ENCODE results near the gene CXCR6.
A peak's percentile ranks its signal among the peaks of the same experiment; 100 is the strongest.

Gene CXCR6

GRCh38 chr3:45922039-45922326, 21.3 kb upstream of the CXCR6 start:
- no peak for DNase-seq (ENCODE audit: low spot score)

DNA sequence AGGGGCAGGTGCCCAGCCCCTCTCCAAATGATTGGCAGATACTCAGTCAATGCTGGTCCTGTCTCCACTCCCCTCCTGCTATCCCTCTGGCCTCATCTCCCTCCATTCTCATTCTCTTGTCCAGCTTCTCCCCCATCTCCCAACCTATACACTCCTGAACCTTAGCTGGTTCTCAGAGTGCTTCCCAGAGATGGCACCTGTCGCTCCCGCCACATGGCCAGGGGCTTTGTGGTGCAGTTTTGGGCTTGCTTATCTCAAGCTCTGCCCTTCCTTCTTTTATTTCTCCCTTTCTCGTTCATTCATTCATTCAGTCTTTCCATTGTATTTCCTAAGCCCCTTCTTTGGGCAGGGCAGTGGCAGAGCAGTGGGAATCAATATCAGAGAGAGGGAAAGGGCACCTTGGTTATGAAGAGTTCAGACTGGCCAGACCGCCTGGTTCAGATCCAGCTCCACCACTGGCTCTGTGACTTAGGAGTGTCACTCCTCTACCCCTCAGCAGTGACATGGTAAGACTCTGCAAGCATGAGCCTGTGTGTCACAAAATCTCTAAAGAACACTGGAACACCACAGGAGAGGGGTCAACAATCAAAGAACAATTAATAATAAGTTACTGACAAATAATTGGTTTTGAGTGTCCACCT, 20.2 kb upstream of the CXCR6 start:
- no peak for DNase-seq (ENCODE audit: low spot score)

- DNase-seq (ENCODE audit: low spot score), result no peak
These were observed 19.5 kb upstream of the CXCR6 start for GRCh38 chr3:45923755-45924154.

DNA sequence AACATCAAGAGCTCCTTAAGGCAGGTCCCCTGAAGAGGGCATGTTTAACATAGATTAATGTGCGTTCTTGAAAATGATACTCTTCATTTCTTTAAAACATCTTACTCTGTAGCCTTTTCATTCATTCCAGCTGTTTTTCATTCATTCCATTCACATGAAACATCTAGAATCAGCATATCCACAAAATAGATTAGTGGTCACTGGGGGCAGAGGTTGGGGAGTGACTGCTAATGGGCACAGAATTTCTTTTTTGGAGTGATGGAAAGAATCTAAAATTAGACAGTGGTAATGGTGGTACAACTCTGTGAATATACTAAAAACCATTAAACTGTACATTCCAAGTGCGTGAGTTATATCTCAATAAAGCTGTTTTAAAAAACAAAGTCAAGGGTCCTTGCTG, 15.4 kb upstream of the CXCR6 start:
- DNase-seq (ENCODE audit: low spot score), result no peak

DNA sequence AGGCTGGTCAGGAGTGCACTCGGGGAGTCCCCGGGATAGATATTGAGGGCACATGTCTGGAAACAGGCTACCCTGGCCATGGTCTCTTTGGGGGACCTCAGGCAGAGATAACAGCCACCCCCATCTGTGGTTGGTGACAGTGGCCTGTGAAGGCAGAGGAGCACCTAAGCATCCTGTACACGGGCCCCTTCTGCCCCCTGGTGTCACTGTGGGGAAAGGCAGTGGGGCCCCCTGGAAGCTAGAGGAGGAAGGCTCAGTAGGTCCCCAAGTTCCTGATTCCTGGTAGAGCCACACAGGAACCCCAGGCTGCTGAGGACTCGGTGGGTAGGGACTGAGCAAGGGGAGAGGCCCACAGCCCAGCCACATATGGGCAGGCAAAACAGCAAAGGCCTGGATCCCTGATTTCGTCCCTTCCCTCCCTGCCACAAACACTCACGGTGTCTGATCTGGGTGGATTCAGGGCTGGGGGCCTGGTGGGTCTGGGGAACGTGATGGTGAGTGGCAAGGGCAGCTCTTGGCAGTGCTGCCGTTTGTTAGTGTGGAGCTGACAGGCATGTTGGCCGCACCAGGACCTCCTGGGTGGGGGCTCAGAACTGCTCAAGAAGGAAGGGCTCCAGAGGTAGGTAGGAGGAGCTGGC, 14.1 kb upstream of the CXCR6 start:
- peak; percentile 75 for DNase-seq (ENCODE audit: low spot score)

- DNase-seq (ENCODE audit: low spot score), result no peak
These were observed 11.8 kb upstream of the CXCR6 start for GRCh38 chr3:45931496-45931895.

GRCh38 chr3:45932112-45932511, 11.2 kb upstream of the CXCR6 start:
- DNase-seq (ENCODE audit: low spot score), result no peak

DNA sequence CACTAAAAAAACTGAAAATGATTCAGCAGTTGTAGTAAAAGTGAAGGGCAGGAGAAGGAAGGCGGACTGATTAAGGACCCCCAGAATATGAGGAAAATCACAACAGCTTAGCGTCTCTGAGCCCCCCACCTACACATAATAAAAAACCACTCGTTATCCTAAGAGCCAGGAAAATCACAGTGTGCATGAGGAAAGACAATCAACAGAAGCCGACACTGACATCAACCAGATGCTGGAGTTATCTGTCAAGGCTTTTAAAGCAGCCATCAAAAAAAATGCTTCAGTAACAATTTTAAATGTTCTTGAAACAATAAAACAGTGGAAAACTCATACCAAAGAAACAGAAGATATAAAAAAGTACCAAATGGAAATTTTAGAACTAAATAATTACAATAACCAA, 9.7 kb upstream of the CXCR6 start:
- DNase-seq (ENCODE audit: low spot score), result no peak

DNA sequence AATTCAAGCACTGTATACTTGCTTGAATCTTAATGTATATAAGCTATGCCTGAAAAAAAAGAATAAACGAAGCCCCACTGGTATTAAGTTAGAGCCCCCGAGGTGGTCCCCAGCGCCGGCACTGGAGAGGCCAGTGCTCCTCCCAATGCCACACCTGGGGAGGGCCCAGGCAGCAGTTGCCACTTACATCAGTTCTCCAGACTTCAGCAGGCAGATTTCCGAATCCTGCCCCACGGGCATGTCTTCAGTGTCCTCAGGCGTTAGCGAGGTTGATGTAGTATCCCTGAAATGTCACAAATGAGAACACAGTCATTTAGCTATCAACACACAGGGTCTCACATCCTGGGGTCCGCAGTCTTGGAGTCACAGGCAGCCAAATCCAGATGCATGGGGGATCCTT, 7.0 kb upstream of the CXCR6 start:
- DNase-seq (ENCODE audit: low spot score), result no peak

DNA sequence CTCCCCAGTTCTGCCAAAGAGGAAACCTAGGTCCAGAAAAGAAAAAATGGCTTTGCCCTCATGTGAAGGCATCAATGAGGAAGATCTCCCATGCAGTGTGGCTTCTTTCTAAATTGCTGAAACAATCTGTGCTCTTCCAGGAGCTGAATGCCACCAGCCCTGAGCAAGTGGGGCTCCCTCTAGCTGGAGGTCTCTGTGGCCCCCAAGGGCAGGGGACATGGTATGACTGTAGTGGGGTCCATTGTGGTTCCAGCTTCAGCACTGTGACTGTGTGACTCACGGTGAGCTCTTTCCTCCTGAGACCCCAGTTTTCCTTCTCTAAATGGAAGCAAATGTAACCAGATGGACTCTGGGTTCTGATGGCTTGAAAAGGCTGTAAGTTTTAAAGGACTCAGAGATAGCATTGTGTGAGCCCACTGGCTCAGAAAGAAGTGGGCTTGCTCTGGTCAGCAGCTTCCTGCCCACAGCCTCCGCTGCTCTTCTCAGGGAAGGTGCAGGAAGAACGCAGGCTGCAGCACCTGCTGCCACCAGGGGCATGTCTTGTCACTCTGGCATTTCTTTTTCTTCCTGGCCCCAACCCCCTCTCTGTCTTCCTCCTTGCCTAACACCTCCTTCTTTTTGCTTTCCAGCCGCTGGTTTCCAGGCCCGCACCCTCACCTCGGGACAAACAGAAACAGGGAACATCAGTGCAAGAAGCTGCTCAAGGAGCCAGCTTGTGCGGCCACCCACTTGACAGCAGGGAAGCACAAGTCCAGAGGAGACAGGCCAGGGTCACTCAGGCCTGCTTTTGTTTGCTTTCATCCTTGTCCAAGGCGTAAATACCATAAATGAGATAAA, 5.8 kb upstream of the CXCR6 start:
- no peak for DNase-seq (ENCODE audit: low spot score)

GRCh38 chr3:45938043-45938435, 5.2 kb upstream of the CXCR6 start:
- no peak for DNase-seq (ENCODE audit: low spot score)

DNA sequence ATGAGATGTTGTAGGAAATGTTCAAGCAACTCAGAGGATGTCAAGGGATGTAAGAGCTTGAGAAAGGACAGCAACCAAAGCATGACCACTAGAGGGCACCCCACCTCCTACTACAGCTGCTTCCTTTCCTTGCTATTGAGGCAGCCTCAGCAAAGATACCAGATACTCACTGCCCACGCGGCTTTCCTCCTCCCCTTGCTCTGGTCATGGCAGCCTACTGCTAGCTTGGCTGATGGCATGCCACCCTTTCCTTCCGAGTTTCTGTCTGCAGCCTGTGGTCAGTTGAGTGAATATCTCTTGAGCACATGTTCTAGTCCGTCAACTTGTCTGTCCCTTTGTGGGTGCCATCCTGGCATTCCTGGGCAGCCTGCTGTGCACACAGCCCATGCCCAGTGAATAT, 4.4 kb upstream of the CXCR6 start:
- DNase-seq (ENCODE audit: low spot score), result peak; percentile 63

DNA sequence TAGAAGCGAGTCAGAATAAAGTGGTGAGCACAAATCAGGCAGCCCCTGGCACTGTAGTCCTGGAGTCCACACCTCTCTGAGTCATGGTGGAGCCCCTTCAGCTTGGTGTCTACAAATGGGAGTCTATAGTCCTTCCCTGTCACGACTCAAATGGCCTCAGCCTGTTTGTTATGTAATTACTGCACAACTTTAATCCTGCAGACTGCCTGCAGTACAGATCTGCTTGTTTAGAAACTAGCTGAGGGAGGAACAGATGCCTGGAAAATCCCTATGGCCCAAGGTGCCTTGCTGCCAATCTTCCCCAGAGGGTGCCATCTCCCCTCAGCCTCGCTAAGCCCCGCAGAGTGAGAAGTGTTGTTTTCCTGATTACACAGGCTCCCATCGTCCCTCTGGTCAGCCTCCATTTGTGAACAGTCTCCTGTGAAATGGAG, 3.9 kb upstream of the CXCR6 start:
- DNase-seq (ENCODE audit: low spot score), result no peak

DNA sequence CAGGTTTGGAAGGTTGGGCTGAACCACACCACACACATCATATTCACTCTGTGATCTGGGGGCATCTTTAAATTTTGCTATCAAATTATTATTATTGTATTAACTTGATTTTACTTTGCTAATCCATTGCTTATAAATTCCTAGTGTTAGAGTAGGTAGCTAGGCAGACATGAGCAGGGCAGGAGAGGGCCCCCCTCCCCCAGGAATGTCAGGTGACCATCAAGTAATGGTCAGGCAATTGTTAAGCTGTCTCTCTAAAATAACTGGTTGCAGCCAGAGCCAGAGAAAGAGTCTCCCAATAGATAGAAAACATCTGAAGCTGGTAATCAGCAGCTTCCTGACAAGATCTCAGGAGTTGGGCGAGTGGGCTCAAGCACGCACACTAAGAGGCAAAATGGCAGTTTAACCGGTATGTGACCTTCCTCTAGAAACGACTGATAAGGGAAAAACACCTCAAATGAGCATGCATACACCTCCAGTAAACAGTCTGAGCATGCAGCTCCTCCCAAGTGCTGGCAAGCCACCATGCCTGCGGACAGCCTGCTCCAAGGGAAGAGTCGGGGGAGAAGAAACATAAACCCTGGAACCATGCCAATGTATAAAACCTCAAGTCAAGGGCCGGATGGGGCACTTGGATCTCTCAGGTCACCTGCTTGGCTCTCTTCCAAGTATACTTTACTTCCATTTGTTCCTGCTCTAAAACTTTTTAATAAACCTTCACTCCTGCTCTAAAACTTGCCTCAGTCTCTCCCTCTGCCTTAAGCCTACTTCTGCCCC, 3.1 kb upstream of the CXCR6 start:
- no peak for DNase-seq (ENCODE audit: low spot score)

DNA sequence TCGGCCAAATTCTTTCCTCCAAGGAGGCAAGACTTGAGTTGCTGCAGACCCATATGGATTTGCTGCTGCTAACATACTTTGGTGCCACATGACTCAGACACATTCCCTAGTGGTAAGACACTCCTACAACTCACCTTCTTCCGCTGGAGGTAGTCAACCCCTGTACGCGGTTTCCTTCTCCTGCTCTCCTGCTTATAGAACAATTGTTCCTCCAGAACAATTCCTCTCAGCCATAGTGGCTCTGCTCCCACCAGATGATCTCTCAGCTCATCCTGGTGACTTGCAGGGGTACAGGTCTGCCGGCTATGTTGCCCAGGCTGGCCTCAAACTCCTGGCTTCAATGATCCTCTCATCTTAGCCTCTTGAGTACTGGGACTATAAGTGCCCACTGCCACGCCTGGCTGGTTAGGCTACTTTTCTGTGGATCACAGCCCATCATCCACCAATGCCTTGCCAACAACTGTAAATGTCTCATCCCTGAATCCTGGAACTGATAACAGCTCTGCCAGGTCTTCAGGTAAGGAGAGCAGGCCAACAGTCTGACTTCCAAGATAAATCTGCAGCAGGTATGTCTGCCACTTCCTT, 2.4 kb upstream of the CXCR6 start:
- no peak for DNase-seq (ENCODE audit: low spot score)

DNA sequence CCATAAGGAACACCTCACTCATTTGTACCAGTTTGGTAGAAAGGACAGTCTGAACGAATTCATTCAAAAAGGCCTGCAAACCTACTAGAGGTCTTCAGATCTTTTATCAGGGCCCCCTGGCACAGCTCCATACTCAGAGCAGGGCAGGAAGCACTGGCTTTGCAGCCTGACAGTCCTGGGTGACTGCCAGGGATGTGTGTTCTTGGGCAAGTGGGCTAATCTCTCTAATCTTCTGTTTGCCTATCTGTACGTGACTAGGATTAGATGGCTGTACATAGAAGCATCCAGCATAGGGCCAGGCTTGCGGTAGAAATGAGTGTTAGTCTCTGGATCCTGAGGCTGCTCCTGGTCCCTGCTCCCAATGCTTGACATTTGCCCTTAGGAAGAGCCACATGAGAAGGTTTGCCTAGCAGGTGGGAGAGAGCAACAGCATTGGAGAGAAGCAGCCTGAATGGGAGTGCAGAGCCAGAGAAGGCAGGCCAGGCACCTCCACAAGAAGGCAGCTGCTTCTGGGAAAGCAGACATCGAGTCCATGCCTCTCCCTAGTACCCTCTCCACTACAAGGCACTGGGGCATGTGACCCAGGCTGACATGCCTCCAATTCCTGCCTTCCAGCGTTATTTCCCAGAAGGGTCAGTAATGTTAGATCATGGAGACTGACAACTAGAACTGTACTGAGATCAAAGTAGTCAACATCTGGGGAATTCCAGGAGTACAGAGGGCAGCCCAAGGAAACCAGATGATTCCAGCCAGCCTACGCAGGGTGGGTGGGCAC, 1.0 kb upstream of the CXCR6 start:
- no peak for DNase-seq (ENCODE audit: low spot score)

DNA sequence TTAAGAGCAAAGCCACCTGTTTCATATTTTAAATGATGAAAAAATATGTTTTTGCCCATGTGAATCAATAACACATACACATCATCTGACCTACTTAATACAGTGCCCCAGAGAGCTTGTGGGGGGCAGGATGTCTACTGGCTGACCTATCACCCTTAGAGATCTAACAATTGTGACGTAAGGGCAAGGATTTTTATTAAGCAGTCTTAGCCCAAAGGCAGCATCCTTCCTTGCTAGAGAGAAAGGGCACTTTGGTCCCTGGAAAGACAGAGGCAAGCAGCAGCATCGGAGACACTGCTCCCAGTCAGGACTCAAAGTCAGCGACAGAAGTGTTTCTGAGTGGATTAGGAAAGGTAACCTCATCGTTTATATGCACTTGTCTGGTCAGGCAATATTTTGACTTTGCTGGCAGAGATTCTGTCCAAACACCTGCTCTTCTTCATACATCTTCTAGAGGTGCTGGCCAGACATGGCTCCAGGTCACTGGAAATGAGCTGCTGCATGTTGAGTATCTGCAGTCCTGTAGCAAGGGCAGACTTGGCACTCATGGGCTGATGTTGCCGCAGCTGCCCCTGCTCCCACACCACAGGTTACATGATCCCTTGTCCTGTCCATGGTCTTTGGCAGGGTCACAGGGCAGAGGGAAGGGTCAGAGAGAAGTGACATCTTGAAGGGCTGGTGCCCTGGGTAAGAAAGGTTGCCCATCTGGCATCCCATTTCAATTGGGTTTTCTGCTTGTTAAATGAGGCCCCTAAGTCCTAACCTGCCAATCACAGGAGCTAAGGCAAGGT, 1.8 kb downstream of the CXCR6 start:
- DNase-seq (ENCODE audit: low spot score), result no peak

DNA sequence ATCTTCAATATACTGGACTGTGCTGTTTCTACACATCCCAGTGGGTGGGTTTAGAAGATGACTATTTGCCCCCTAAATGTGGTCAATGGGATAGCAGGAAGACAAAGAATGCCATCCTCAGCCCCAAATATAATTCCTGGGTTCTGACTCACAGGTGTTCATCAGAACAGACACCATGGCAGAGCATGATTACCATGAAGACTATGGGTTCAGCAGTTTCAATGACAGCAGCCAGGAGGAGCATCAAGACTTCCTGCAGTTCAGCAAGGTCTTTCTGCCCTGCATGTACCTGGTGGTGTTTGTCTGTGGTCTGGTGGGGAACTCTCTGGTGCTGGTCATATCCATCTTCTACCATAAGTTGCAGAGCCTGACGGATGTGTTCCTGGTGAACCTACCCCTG, 3.0 kb downstream of the CXCR6 start:
- no peak for DNase-seq (ENCODE audit: low spot score)

- DNase-seq (ENCODE audit: low spot score), result no peak
These were observed 3.6 kb downstream of the CXCR6 start for GRCh38 chr3:45946875-45947274.

DNA sequence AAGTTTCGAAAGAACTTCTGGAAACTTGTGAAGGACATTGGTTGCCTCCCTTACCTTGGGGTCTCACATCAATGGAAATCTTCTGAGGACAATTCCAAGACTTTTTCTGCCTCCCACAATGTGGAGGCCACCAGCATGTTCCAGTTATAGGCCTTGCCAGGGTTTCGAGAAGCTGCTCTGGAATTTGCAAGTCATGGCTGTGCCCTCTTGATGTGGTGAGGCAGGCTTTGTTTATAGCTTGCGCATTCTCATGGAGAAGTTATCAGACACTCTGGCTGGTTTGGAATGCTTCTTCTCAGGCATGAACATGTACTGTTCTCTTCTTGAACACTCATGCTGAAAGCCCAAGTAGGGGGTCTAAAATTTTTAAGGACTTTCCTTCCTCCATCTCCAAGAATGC, 4.1 kb downstream of the CXCR6 start:
- DNase-seq (ENCODE audit: low spot score), result no peak

DNA sequence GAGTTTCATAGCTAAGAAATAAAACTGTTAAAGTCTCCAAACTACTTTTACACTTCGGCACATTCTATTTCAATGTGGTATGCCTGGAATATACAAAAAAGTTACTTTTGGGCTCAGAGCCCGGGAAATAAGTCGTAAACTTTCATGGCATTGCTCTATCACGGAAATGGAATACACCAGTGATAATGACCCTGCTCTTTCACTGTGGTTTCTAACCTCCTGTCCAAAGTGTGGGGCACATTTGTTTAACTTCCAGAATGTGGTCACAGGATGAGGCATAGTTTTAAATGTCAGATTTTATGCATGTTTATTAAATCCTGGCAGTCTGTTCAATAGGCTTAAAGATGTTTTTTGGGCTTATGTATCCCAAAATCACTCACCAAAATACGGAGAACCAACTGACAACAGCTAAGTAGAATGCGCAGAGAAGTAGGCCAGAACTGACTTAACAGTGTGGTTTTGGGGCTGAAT, 5.1 kb downstream of the CXCR6 start:
- DNase-seq (ENCODE audit: low spot score), result no peak

Data from HuH-7.5 (cell line).